ENCODE results near the gene SEMA4F.
A peak's percentile ranks its signal among the peaks of the same experiment; 100 is the strongest.
"Not testable (repeated sequence)": the region's sequence is repeated elsewhere in the genome, so short reads cannot be mapped to it uniquely, and the experiment has no call there.

Gene SEMA4F, protein sequence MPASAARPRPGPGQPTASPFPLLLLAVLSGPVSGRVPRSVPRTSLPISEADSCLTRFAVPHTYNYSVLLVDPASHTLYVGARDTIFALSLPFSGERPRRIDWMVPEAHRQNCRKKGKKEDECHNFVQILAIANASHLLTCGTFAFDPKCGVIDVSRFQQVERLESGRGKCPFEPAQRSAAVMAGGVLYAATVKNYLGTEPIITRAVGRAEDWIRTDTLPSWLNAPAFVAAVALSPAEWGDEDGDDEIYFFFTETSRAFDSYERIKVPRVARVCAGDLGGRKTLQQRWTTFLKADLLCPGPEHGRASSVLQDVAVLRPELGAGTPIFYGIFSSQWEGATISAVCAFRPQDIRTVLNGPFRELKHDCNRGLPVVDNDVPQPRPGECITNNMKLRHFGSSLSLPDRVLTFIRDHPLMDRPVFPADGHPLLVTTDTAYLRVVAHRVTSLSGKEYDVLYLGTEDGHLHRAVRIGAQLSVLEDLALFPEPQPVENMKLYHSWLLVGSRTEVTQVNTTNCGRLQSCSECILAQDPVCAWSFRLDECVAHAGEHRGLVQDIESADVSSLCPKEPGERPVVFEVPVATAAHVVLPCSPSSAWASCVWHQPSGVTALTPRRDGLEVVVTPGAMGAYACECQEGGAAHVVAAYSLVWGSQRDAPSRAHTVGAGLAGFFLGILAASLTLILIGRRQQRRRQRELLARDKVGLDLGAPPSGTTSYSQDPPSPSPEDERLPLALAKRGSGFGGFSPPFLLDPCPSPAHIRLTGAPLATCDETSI

DNA sequence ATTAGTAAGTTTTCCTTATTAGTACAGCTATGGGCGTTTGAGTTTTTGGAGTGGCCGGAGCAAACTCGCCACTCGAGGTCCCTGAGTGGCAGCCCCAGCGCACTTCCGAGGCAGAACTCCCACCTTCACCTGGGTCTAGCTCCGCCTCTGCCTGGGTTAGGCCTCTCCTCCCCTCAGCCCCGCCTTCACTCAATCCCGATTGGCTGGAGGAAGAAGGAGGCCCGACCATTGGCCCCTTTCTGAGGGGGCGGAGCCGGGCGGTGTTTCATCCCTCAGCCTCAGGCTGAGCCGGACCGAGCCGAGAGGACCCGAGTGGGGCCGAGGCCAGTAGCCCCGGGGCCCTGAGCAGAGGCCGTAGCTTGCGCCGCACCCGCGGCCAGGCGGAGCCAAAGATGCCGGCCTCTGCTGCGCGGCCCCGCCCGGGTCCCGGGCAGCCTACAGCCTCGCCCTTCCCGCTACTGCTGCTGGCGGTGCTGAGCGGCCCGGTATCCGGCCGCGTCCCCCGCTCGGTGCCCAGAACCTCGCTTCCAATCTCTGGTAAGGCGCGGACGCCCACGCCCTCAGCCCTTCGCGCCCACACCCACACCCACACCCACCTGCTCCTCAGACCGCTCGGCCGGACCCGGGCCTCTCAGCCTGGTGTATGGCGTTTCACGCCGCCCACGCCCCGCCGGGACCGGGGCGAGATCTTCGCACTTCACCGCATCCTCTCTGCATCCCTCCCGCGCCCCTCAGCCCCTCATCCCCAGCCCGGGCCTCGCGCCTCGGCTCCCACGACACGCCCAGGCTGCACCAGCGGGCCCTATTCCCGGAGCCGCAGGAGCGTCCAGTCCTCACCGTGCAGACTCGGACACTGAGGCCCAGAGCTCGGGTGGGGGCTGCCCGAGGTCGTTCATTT lies at the start of gene SEMA4F:
SEMA4F (plus strand) TSS at position 263 of the 898 bp plus-strand sequence; CDS start at position 393, 130 bp downstream.
- no peaks in the 10 kb centered on the region for H3K27me3 ChIP-seq (ENCODE audit: control insufficient read depth in 1 of 2, insufficient read depth in 2 of 2, low read length in 2 of 2)
- peak within 1 kb of the TSS; percentile 68 to 72 for H3K9ac ChIP-seq (ENCODE audit: low read length in 2 of 2)
- no peak within 1 kb of the TSS for H3K27ac ChIP-seq (ENCODE audit: low read length)
- no peaks in the 10 kb centered on the region for H3K9me3 ChIP-seq (ENCODE audit: control insufficient read depth in 2 of 2, low read length in 2 of 2)
- peaks cover 5 to 15% of the 10 kb centered on the region in 2 donors for H3K36me3 ChIP-seq (ENCODE audit: control insufficient read depth in 2 of 2, insufficient read depth in 2 of 2, low read length in 2 of 2)
- peaks cover 11% of the 10 kb centered on the region for H3K4me1 ChIP-seq (ENCODE audit: control insufficient read depth, insufficient read depth, low read length)
- peak within 1 kb of the TSS; percentile 71 to 81 for H3K4me3 ChIP-seq (ENCODE audit: low read length in 2 of 2)

- no peak overlapping the region for H3K27ac ChIP-seq (ENCODE audit: low read length)
- no peaks in the 10 kb centered on the region for H3K36me3 ChIP-seq (ENCODE audit: control insufficient read depth in 2 of 2, insufficient read depth in 2 of 2, low read length in 2 of 2)
- H3K4me1 ChIP-seq (ENCODE audit: control insufficient read depth, insufficient read depth, low read length), result no peaks in the 10 kb centered on the region
- H3K4me3 ChIP-seq (ENCODE audit: low read length in 2 of 2), result no peak overlapping the region
- peaks cover 4 to 9% of the 10 kb centered on the region in 2 donors for H3K27me3 ChIP-seq (ENCODE audit: control insufficient read depth in 1 of 2, insufficient read depth in 2 of 2, low read length in 2 of 2)
- H3K9me3 ChIP-seq (ENCODE audit: control insufficient read depth in 2 of 2, low read length in 2 of 2), result no peaks in the 10 kb centered on the region
- no peak overlapping the region for H3K9ac ChIP-seq (ENCODE audit: low read length in 2 of 2)
Measured at GRCh38 chr2:74606927-74607326, 47.1 kb upstream of the SEMA4F start.

- Histone ChIP-seq H3K9ac (ENCODE audit: low read length in 2 of 2) (no peak overlapping the region), H3K4me1 (ENCODE audit: control insufficient read depth, insufficient read depth, low read length) (no peaks in the 10 kb centered on the region), H3K36me3 (ENCODE audit: control insufficient read depth in 2 of 2, insufficient read depth in 2 of 2, low read length in 2 of 2) (no peaks in the 10 kb centered on the region), H3K27ac (ENCODE audit: low read length) (no peak overlapping the region), H3K4me3 (ENCODE audit: low read length in 2 of 2) (no peak overlapping the region), H3K9me3 (ENCODE audit: control insufficient read depth in 2 of 2, low read length in 2 of 2) (no peaks in the 10 kb centered on the region), H3K27me3 (ENCODE audit: control insufficient read depth in 1 of 2, insufficient read depth in 2 of 2, low read length in 2 of 2) (peaks cover 3 to 5% of the 10 kb centered on the region in 2 donors)
Measured at GRCh38 chr2:74617122-74617521, 36.9 kb upstream of the SEMA4F start.

DNA sequence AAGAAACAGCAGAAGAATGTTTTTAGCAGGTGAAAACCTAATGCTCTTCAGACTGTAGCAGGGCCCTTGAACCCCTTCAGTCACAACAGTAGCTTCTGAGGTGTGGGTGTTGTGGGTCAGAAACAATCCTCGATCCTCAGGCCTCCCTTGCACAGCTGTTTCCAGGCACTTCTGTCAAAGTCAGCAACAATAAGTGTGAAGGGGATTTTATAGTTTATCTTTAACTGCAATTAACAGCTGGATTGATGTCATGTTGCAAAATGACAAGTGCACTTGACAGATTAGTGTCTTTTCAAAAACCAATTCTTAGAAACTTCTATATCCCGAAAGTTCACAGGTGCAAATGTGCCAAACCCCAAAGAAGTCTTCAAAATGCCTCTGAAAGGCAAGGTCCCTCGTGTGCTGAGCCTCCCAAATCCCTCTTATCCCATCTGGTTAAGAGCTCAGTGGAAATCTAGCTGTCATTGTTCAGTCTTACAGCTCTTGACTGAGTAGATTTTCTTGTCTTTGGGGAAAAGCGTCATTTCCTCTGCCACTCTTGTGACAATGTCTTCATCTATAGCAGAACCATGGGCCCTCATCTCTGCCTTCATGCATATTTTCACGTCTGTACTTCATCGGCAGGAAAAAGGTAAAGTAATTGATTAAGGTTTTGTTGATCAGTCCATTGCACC lies 35.5 kb upstream of the SEMA4F start:
- Histone ChIP-seq H3K4me3 (ENCODE audit: low read length in 2 of 2) (no peak overlapping the region), H3K27ac (ENCODE audit: low read length) (no peak overlapping the region), H3K4me1 (ENCODE audit: control insufficient read depth, insufficient read depth, low read length) (no peaks in the 10 kb centered on the region)

DNA sequence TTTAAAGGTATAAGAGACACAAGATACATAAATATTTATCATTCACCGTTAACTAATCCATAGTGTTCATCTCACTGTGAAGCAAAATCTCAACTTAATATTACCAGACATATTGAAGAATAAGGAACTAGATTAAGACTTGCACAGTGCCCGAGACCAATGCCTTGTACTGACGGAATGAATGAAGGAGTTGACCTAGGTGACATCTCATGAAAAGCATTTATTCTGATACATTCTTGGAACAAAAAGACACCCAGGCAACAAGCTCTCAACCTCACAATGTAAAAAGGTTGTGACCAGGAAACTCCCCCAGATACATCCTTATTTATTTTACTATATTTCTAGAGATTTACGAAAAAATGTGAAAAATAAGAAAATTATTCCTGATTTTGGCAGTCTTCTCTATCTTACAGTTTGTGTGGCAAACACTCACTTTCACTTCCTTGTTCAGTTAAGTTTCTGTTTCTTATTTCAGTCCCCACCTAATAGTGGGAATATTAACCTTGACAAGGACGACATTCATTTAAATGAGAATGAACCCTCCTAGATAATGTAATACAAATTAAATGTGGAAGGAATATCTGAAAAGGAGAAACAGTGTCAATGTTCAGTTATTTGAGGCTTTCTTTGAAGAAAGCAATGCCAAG lies 34.3 kb upstream of the SEMA4F start:
- no peaks in the 10 kb centered on the region for H3K4me1 ChIP-seq (ENCODE audit: control insufficient read depth, insufficient read depth, low read length)
- no peaks in the 10 kb centered on the region for H3K36me3 ChIP-seq (ENCODE audit: control insufficient read depth in 2 of 2, insufficient read depth in 2 of 2, low read length in 2 of 2)
- H3K4me3 ChIP-seq (ENCODE audit: low read length in 2 of 2), result no peak overlapping the region
- H3K27ac ChIP-seq (ENCODE audit: low read length), result no peak overlapping the region
- peaks cover 0 to 3% of the 10 kb centered on the region in 2 donors for H3K27me3 ChIP-seq (ENCODE audit: control insufficient read depth in 1 of 2, insufficient read depth in 2 of 2, low read length in 2 of 2)
- no peaks in the 10 kb centered on the region for H3K9me3 ChIP-seq (ENCODE audit: control insufficient read depth in 2 of 2, low read length in 2 of 2)
- no peak overlapping the region for H3K9ac ChIP-seq (ENCODE audit: low read length in 2 of 2)

More for the DNA sequence above, 35.5 kb upstream of the SEMA4F start:
- Histone ChIP-seq H3K9ac (ENCODE audit: low read length in 2 of 2) (no peak overlapping the region), H3K36me3 (ENCODE audit: control insufficient read depth in 2 of 2, insufficient read depth in 2 of 2, low read length in 2 of 2) (no peaks in the 10 kb centered on the region), H3K27me3 (ENCODE audit: control insufficient read depth in 1 of 2, insufficient read depth in 2 of 2, low read length in 2 of 2) (peaks cover 3 to 5% of the 10 kb centered on the region in 2 donors), H3K9me3 (ENCODE audit: control insufficient read depth in 2 of 2, low read length in 2 of 2) (no peaks in the 10 kb centered on the region)

DNA sequence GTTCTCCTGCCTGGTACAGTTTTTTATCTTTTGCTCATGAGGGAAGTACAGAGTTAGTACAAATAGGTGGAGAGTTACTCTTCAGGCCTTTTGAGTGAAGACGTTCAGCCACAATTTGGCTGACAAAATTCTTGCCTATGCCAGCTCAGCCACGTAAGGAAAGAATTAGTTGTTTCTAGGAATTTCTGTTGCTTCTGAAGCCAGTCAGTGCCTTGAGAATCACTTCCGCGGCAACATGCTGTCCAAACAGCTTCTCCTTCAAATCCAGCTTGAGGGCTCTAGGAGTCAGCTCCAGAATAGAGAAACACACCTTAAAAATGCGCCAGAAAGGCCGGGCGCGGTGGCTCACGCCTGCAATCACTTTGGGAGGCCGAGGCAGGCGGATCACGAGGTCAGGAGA lies 33.4 kb upstream of the SEMA4F start:
- H3K9ac ChIP-seq (ENCODE audit: low read length in 2 of 2), result no peak overlapping the region
- no peaks in the 10 kb centered on the region for H3K4me1 ChIP-seq (ENCODE audit: control insufficient read depth, insufficient read depth, low read length)
- H3K36me3 ChIP-seq (ENCODE audit: control insufficient read depth in 2 of 2, insufficient read depth in 2 of 2, low read length in 2 of 2), result no peaks in the 10 kb centered on the region
- peaks cover 0 to 3% of the 10 kb centered on the region in 2 donors for H3K27me3 ChIP-seq (ENCODE audit: control insufficient read depth in 1 of 2, insufficient read depth in 2 of 2, low read length in 2 of 2)
- H3K27ac ChIP-seq (ENCODE audit: low read length), result no peak overlapping the region
- no peaks in the 10 kb centered on the region for H3K9me3 ChIP-seq (ENCODE audit: control insufficient read depth in 2 of 2, low read length in 2 of 2)
- no peak overlapping the region for H3K4me3 ChIP-seq (ENCODE audit: low read length in 2 of 2)

DNA sequence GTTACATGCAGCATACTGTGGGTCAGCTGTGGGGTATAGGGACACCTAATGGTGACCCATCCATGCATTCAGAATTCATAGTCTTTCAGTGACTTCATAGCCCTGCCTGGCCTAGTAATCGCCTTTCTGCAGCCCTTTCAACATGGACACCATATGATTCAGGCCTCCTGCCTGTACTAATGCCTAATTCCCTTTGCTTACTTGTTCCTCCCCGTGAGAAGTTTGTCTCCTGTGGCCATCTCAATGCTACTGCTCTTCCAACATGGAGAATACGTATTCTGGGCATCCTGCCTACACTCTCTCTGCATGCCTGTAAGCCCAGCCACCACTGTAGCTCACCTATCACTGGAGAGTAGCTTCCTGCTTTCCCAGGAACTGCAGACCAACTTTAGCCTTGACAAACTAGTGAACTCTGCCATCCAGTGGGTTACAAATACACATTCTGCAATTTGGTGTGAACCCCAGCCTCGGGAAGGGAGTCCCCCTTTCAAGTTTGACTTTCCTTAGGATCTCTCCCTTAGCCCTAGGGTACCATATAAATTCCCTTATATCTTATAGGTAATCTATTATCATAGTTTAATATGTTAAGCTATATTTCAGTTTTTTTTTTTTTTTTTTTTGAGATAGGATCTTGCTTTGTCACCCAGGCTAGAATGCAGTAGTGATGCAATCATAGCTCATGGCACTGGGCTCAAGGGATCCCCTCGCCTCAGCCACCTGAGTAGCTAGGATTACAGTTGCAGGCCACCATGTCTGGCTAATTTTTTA lies 28.2 kb upstream of the SEMA4F start:
- Histone ChIP-seq H3K36me3 (ENCODE audit: control insufficient read depth in 2 of 2, insufficient read depth in 2 of 2, low read length in 2 of 2) (no peaks in the 10 kb centered on the region), H3K27ac (ENCODE audit: low read length) (no peak overlapping the region), H3K27me3 (ENCODE audit: control insufficient read depth in 1 of 2, insufficient read depth in 2 of 2, low read length in 2 of 2) (no peaks in the 10 kb centered on the region), H3K9me3 (ENCODE audit: control insufficient read depth in 2 of 2, low read length in 2 of 2) (no peaks in the 10 kb centered on the region), H3K4me3 (ENCODE audit: low read length in 2 of 2) (no peak overlapping the region), H3K4me1 (ENCODE audit: control insufficient read depth, insufficient read depth, low read length) (no peaks in the 10 kb centered on the region), H3K9ac (ENCODE audit: low read length in 2 of 2) (no peak overlapping the region)

DNA sequence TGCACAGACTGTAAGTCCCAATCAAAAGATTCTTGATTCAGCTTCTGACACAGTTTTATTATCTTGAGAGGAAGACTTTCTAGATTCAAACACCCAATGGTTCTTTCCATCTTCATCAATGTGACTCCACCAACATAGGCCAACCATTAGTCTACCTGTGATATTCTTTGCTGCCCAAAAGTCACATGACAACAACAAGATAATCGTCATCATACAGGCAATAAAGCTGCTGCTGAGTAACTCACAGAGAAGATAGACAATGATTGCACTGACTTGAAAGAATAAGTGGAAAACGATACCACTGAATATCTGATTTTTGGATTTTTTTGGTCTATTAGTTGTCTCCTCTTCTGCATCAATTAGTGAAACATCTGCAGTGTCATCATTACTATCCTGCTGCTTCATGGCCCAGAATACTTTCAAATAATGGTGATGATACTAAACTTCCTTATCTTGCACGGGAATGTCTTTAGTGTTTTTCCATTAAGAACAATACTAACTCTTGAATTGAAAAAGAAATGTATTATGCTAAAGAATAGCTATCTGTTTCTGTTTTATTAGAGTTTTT lies 25.4 kb upstream of the SEMA4F start:
- Histone ChIP-seq H3K9me3 (ENCODE audit: control insufficient read depth in 2 of 2, low read length in 2 of 2) (no peaks in the 10 kb centered on the region), H3K4me1 (ENCODE audit: control insufficient read depth, insufficient read depth, low read length) (no peaks in the 10 kb centered on the region), H3K4me3 (ENCODE audit: low read length in 2 of 2) (no peak overlapping the region), H3K36me3 (ENCODE audit: control insufficient read depth in 2 of 2, insufficient read depth in 2 of 2, low read length in 2 of 2) (no peaks in the 10 kb centered on the region), H3K9ac (ENCODE audit: low read length in 2 of 2) (no peak overlapping the region), H3K27me3 (ENCODE audit: control insufficient read depth in 1 of 2, insufficient read depth in 2 of 2, low read length in 2 of 2) (no peaks in the 10 kb centered on the region), H3K27ac (ENCODE audit: low read length) (no peak overlapping the region)

GRCh38 chr2:74630454-74630853 lies 23.6 kb upstream of the SEMA4F start:
- not testable (repeated sequence) for H3K4me1 ChIP-seq (ENCODE audit: control insufficient read depth, insufficient read depth, low read length); H3K4me3 ChIP-seq (ENCODE audit: low read length in 2 of 2); H3K36me3 ChIP-seq (ENCODE audit: control insufficient read depth in 2 of 2, insufficient read depth in 2 of 2, low read length in 2 of 2); H3K9me3 ChIP-seq (ENCODE audit: control insufficient read depth in 2 of 2, low read length in 2 of 2); H3K9ac ChIP-seq (ENCODE audit: low read length in 2 of 2); H3K27me3 ChIP-seq (ENCODE audit: control insufficient read depth in 1 of 2, insufficient read depth in 2 of 2, low read length in 2 of 2); H3K27ac ChIP-seq (ENCODE audit: low read length)
